ENCODE measurements around the gene ACAD10.

DNA sequence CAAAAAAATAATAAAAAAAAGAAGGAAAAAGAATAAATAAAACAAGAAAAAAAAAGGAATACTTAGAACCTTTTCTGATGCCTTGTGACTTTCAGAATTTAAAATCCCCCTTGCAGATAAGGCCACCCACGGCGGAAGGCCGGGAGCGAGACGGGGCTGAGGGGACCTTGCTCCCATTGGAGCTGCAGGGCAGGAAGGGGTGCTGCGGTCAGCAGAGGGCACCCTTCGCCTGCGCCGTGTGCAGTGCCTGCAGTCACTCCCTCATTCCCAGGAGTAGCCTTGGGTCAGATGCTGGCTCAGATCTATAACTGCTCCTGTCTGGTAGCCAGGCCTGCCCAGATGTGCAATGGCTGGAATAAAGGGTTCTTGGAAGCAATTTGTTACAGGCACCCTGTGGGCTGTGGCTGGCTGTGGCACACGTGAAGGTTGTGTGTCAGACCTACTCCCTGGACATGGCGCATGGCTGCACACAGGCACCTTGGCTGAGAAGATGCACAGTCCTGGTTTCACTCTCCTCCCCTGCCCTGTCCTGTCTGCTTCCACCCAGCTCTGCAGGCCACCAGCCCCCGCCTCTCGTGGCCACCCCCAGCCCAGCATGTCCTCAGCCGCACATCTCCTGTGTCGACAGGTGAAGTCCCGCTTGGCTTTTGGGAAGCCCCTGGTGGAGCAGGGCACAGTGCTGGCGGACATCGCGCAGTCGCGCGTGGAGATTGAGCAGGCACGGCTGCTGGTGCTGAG lies 67.5 kb downstream of the ACAD10 start:
- TF ChIP-seq, protein P1, sequence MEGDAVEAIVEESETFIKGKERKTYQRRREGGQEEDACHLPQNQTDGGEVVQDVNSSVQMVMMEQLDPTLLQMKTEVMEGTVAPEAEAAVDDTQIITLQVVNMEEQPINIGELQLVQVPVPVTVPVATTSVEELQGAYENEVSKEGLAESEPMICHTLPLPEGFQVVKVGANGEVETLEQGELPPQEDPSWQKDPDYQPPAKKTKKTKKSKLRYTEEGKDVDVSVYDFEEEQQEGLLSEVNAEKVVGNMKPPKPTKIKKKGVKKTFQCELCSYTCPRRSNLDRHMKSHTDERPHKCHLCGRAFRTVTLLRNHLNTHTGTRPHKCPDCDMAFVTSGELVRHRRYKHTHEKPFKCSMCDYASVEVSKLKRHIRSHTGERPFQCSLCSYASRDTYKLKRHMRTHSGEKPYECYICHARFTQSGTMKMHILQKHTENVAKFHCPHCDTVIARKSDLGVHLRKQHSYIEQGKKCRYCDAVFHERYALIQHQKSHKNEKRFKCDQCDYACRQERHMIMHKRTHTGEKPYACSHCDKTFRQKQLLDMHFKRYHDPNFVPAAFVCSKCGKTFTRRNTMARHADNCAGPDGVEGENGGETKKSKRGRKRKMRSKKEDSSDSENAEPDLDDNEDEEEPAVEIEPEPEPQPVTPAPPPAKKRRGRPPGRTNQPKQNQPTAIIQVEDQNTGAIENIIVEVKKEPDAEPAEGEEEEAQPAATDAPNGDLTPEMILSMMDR (IDR thresholded peaks at IDR 0.05) = peak; percentile 79 to 87 (median 82)
- TF ChIP-seq POLR2A (IDR thresholded peaks at IDR 0.05; ENCODE audit: low read depth) = no peak
